K562 treated with DMSO at 1 percent for 4 hours (cell line): ENCODE results near the gene TANC1. TPM values are rescaled to one million over a fixed set of nuclear protein-coding genes. Genes with fewer than 3 reads are reported as not detected.

Experiments
- total RNA-seq: library from RNA; unstranded; fragments of 300-600 nt; gene quantifications from 2 replicates; pipeline ENCODE4 v1.2.3, GENCODE V29; 2022; ENCODE audit not compliant: insufficient read depth

Gene TANC1
- total RNA-seq, result 0.29 and 0.40 TPM in 2 replicates

DNA sequence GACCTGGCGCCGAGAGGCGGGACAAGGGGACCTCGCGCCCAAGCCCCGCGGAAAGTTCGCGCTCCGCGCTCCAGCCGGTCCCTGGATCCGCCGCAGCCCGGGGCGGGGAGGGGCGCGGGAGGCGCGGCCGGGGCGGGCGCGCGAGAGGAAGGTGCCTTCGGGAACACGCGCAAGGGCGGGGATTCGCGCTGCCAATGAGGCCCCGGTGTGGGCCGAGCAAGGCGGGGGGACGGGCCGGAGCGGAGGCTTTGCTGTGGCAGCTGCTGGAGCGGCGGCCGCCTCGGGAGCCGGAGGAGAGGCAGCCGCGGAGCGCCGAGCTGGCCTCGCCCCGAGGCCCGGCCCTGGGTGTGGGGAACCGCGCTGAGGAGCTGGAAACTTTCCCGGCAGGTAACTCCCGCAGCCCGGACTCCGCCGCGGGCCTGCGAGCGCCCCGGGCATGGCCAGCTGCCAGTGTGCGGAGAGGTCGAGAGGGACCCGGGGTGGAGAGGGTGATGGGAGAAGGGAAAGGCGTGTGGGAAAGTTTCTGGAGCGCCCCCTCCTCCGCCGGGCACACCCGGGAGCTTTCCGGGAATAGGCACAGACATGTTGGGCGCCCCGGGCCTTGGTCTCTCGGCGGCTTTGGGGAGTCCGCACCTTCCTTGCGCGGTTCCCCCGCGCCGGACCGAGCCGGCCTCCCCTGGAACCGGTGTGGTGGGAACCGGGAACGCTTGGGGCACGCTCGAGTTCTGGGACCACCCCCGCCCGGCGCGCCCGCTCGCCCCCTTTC, at the start of gene TANC1:
Gene TANC1 (plus strand): TSS at position 245 of the 766 bp plus-strand sequence. CDS start 97,271 bp downstream, outside the sequence.

Other genes starting within 250 kb of the TANC1 start
- gene DAPL1, start 173.3 kb upstream of the TANC1 start, total RNA-seq, result not detected in 2 replicates